GM12891 (cell line): Measurements from ENCODE around the gene EXOC5.
"Not testable (repeated sequence)": the region's sequence is repeated elsewhere in the genome, so short reads cannot be mapped to it uniquely, and the experiment has no call there.

Source experiments
- DNase-seq: peaks from one replicate; pipeline ENCODE4 v3.0.0; 2011; ENCODE audit warnings: low spot score; ENCODE audit not compliant: insufficient read length
- FAIRE-seq: peaks from 2 replicates; lab custom pipeline; 2011; peaks lifted over from hg19 to GRCh38; lab: Jason Lieb, UNC
- PAX5 ChIP-seq: IDR thresholded peaks from 2 replicates; pipeline ENCODE4 v1.6.1; 2011; ENCODE audit warnings: low read length, moderate library complexity, mild to moderate bottlenecking; ENCODE audit not compliant: insufficient read depth, severe bottlenecking
- POLR2A ChIP-seq: IDR thresholded peaks from 2 replicates; pipeline ENCODE4 v1.6.1; 2011; ENCODE audit warnings: low read depth, low read length, control low read depth
- POLR2AphosphoS5 ChIP-seq: IDR thresholded peaks from 2 replicates; pipeline ENCODE4 v1.6.1; 2011; ENCODE audit warnings: low read depth, low read length, control low read depth
- POU2F2 ChIP-seq: IDR thresholded peaks from 2 replicates; pipeline ENCODE4 v1.6.1; 2011; ENCODE audit warnings: low read depth, mild to moderate bottlenecking, control low read depth, low read length, moderate library complexity
- SPI1 ChIP-seq: IDR thresholded peaks from 2 replicates; pipeline ENCODE4 v1.6.1; 2011; ENCODE audit warnings: low read depth, low read length, control low read depth
- TAF1 ChIP-seq: IDR thresholded peaks from 2 replicates; pipeline ENCODE4 v1.6.1; 2011; ENCODE audit warnings: low read depth, low read length, control low read depth

The EXOC5 gene

DNA sequence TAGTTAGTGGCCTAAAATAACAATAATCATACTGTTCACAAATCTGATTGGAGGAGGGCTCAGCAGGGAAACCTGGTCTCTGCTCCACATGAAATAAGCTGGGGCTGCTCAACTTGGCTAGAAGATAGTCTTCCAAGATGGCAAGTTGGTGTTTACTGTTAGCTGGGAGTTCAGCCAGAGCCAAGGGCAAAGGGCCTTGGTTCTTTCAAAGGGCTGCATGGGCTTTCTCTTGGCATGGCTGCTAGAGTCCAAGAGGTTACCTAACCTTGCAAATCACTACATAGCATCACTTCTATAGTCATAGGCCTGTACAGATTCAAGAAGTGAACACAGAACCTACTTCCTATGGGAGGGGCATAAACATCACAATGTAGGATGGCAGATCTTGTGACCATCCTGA is 7.1 kb downstream of the EXOC5 start:
- TF ChIP-seq POLR2AphosphoS5 (no peak), POU2F2 (no peak), SPI1 (no peak)
- FAIRE-seq: no peak
- DNase-seq: no peak

DNA sequence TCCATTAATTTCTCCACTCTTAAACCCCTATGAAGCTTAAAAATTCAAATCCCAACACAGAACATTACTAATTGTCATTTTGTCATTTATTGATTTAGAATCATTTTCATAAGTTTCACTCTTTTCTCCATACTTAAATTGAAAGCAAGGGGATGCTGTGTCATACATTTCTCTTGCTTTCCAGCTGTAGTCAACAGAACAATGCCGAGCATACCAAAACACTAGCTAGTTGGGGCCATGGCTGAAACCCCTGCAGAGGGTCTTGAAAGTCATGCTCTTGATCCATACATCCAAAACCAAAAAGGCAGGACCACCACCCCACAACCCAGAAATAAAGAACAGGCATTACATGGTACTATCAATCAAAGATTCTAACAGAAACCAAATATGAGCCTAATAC is 9.0 kb downstream of the EXOC5 start:
- no peak for DNase-seq
- TF ChIP-seq TAF1: no peak
- no peak for TF ChIP-seq SPI1
- no peak for TF ChIP-seq PAX5
- no peak for TF ChIP-seq POU2F2
- TF ChIP-seq POLR2AphosphoS5: no peak
- no peak for TF ChIP-seq POLR2A
- FAIRE-seq: no peak

GRCh38 chr14:57258221-57258620 is 10.5 kb downstream of the EXOC5 start:
- not testable (repeated sequence) for FAIRE-seq, DNase-seq

DNA sequence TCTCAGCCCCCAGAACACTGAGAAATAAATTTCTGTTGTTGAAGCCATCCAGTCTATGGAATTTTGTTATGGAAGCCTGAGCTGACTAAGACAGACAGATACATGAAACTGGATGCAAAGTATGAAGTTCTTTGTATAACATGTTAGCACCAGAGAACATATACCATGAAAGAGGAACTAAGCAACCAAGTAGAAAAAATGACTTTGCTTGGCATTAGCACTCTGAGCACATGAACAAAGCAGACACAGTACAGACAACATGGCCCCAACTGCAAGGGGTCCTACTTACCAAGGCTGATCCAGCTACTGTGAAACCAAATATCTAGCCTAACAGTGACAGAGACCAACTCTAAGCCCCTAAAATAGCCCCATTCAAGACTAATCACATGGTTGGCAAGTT is 13.8 kb downstream of the EXOC5 start:
- FAIRE-seq (peak; percentile 71), DNase-seq (no peak)
- TF ChIP-seq TAF1 (no peak), SPI1 (no peak), PAX5 (no peak), POLR2AphosphoS5 (no peak), POLR2A (no peak), POU2F2 (no peak)

DNA sequence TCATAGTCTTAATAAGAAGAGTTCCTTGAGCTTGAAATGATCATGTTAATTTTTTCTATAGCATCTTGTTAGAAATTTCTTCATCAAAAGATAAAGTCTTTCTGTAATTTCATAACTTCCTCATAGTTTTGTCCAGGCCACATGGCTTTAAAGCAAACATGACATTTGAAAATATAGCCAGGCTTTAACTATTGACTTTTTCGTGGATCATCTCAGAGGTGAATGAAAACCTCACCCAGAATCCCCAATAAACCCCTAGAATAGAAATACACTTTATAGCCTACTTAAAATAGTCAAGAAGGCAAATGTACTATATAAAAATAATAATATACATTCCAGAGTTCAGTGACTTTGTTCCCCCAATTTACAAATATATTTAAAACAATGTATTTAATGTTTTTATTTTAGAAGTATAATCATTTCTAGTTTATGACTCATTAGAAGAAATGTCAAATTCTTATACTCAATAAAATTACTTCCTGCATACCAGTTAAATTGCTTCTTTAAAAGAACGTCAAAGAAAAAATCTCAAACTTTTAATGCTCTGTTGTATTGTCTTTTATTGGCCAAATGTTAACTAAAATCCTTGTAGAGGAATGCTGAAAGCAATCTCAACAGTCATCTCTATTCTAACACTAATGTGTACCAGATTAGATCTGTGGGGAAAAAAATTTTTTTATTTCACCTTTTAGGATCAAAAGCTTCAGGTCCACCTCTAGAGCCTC is 21.6 kb downstream of the EXOC5 start:
- FAIRE-seq (no peak), DNase-seq (no peak)
- TF ChIP-seq TAF1 (no peak), PAX5 (no peak), SPI1 (no peak), POLR2A (no peak), POU2F2 (no peak), POLR2AphosphoS5 (no peak)

- no peak for FAIRE-seq
Observed at GRCh38 chr14:57245941-57246340, 22.8 kb downstream of the EXOC5 start.

DNA sequence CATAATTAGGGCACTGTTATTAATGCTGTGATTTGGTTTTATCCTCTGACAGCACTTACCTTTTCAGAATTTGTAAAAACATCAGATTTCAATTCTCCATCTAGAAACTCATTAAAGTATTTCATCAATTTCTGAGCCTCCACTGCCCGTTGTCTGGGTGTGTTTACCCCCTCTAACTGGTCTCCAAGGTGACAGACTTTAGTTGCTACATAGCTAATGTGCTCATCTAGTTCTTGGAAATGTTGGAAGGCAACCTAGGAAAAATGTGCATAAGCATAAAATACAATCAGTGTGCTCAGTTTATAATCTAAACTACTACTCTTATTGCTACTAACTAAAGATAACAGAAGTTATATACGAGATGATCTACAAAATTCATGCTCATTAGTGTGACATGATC is 24.6 kb downstream of the EXOC5 start:
- TF ChIP-seq PAX5 (no peak), SPI1 (no peak), POLR2A (no peak), POLR2AphosphoS5 (no peak), POU2F2 (no peak), TAF1 (no peak)
- DNase-seq: no peak
- no peak for FAIRE-seq

More at GRCh38 chr14:57245941-57246340, 22.8 kb downstream of the EXOC5 start:
- no peak for TF ChIP-seq PAX5
- no peak for TF ChIP-seq SPI1
- TF ChIP-seq POLR2AphosphoS5: no peak
- TF ChIP-seq POLR2A: no peak
- TF ChIP-seq POU2F2: no peak
- TF ChIP-seq TAF1: no peak
- DNase-seq: no peak

- no peak for TF ChIP-seq SPI1
- TF ChIP-seq POU2F2: no peak
- no peak for TF ChIP-seq PAX5
- TF ChIP-seq TAF1: no peak
- TF ChIP-seq POLR2AphosphoS5: no peak
- TF ChIP-seq POLR2A: no peak
- DNase-seq (no peak), FAIRE-seq (no peak)
Observed at GRCh38 chr14:57243320-57243719, 25.4 kb downstream of the EXOC5 start.

DNA sequence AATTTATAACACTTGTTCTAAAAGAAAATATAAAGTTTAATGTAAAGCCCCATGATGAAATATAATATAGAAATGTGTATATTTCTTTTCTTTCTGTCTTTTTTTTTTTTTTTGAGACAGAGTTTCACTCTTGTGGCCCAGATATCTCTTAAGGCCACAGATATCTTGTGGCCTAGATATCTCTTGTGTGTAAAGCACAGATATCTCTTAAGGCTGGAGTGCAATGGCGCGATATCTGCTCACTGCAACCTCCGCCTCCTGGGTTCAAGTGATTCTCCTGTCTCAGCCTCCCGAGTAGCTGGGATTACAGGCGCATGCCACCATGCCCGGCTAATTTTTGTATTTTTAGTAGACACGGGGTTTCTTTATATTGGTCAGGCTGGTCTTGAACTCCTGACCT is 28.6 kb downstream of the EXOC5 start:
- not testable (repeated sequence) for DNase-seq, FAIRE-seq

DNA sequence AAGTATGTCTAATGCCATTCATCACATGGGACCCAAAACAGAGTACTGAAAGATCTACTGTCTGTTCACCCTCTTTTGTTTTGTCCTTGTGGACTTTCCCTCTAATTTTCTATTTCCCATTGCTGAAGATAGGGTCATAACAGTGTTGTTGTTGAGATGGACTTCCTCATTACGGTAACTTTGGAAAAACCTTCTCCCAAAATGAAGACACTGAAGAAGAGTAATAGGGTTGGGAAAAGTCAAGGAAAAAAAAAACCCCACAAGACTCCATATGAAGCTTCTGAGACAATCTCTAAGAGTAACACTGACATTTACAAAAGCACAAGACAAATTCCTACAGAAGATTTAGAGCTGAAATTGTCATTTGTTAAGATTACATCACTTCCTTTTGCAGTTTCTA is 36.7 kb downstream of the EXOC5 start:
- DNase-seq: no peak
- TF ChIP-seq SPI1 (no peak), POU2F2 (no peak), PAX5 (no peak), TAF1 (no peak), POLR2AphosphoS5 (no peak), POLR2A (no peak)
- FAIRE-seq: no peak

DNA sequence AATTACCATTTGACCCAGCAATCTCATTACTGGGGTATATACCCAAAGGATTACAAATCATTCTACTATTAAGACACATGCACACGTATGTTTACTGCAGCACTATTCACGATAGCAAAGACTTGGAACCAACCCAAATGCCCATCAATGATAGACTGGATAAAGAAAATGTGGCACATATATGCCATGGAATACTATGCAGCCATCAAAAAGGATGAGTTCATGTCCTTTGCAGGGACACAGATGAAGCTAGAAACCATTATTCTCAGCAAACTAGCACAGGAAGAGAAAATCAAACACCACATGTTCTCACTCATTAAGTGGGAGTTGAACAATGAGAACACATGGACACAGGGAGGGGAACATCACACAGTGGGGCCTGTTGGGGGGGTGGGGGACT is 40.4 kb downstream of the EXOC5 start:
- not testable (repeated sequence) for DNase-seq, FAIRE-seq
